Measurements from ENCODE around the gene FAM219A.
"Not testable (repeated sequence)": the region's sequence is repeated elsewhere in the genome, so short reads cannot be mapped to it uniquely, and the experiment has no call there.

The FAM219A gene

DNA sequence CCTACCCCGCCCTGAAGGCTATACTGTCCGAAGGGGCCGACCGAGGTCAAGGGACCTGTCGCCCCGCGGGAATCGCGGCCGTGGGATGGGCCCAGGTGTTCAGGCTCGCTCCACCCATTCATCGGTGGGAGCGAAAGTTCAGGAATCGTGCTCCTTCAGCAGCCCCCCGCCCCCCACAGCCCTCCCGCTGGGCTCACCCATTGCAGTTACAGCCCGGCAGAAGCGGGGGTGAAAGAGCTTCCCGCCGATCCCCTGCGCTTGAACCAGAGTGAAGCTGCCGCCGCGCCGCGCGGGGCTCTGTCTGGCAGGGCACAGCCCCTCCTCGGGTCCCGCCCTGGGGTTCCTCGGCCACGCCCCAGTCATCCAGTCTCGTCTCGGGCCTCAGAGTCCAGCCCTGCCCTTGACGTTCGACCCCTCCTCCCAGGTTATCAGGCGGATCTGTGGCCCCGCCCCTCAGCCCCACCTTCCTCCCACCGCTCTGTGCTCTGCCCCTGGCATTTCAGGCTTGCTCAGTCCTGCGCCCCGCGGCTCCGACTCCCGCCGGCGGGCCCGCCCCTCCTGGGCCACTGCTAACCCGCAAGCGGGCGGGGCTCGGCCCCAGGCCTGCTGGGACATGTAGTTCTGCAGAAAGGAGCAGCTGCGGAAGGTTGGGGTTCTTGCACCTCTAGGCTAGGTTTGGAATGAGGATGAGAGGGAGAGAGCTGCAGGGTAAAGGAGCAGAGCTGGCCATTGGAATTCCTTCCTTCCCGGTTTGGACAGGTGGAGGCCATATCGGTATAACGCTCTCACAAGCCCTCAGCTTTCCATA lies 81.6 kb downstream of the FAM219A start, which contains the start of gene MYORG:
MYORG (minus strand) TSS at position 303 of the 808 bp plus-strand sequence. CDS start 3,955 bp downstream, outside the sequence.
- DNase-seq (ENCODE audit: low read depth), result peak; percentile 64

DNA sequence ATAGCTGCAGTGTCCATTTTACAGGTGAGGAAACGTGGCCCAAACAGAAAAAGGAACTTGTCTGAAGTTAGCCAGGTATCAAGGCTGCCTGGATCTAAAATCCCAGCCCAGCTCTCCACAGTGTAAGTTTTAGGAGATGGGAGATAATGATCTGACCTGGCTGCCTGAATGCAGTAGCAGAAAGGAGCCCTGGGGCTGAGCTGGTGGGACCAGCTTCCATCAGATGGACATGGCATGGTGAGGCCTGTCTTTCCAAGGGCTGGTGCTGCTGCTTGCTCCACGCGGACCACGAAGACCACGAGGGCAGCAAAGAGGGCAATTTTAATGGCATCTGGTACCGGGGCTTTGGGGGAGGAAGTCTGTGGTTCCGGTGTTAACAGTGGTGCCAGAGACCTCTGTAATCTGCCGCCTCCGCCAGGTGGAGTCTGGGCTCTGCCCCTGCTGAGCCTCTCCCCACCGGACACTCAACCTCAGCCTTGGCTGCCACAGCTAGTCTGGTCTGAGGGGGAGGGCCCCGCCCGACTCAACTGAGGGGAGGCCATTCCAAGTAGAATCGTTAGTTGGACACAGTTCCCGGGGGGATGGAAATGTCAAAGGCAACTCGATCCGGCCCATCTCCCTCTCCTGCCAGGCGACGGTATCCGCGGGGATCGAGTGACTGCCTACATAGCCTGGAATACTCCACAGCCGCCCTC lies 82.3 kb downstream of the FAM219A start:
- no peak for DNase-seq (ENCODE audit: low read depth)

DNA sequence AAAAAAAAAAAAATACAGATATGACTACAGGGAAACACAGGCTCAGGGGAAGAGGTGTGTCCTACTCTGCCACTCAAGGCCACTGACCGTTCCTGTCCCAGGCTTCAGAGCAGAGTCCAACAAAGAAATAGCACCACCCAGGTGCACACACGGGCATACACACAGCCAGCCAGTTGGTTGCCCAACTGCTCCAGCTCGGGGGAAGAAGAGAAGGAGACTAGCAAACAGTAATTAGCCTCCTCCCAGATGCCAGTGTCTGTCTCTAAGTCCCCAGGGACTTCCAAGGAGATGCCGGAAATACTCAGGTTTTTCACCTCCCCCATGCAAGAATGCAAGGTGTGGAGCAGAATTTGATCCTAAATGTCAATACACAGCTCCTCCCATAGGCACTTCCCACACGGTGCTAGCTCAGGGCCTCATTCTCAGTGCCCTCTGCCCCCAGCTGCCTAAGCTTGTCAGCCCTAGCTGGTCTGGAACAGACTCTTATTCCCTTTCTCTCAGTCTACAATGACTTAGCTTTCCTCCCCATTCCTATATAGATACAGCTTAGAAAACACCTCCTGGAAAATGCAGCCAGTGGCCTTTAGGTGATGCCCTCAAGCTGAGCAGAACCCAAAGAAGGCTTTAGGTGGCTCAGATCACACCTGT lies 83.3 kb downstream of the FAM219A start:
- DNase-seq (ENCODE audit: low read depth), result no peak

DNA sequence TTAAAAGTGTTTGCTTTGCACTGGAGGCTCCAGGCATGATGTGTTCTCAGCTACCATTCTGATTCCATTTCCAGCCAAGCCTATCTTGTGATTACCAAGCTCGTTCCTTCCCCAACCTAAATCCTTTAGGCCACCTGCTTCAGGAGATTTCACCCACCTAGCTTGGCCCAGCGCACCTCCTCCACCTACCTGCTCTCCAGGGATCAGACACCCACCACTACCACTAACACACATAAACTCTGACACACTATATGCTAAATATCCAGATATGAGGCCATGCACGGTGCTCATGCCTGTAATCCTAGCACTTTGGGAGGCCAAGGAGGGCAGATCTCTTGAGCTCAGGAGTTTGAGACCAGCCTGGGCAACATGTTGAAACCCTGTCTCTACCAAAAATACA lies 84.0 kb downstream of the FAM219A start:
- no peak for DNase-seq (ENCODE audit: low read depth)

DNA sequence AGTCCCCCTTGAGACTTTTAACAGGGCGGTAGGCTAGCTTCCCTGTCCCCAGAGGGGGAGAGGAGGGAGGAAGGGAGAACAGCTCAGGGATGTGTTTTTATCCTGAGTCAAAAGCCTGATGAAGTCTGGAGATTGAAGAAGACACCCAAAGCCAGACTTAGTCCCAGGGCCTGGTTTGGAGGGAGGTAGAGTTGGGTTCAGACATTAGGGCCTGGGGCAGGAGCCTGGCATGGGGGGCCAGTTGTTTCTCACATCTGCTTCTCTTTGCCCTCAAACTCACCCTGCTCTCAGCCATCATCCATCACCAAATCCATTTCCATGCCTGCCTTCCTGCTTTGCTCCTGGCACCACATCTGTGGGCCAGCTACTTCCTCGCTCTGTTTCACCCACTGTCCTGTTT lies 84.6 kb downstream of the FAM219A start:
- no peak for DNase-seq (ENCODE audit: low read depth)

DNA sequence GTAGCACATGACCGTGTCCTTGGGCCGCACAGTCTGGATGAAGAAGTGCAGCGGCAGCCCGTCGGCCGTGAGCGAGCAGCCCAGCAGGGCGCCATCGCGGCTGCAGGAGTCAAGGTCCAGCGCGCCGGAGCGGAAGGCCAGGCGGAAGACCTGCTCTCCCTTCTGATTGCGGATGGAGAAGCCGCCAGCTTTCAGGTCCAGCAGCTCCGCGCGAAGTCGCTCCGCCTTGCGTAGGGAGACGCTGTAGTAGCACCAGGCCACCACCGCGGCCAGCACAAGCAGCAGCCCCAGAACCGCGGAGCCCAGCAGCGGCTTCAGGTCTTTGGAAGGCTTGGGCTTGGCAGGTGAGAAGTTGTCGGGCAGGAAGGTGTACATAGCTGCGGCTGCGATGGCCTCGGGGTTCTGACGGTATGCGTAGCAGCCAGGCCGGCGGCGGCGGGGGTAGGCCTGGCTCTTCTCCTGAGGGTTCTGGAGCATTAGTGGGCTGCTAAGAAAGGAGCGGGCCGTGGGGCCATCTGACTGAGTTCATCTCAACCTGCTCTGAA lies 85.8 kb downstream of the FAM219A start:
- DNase-seq (ENCODE audit: low read depth), result no peak

DNA sequence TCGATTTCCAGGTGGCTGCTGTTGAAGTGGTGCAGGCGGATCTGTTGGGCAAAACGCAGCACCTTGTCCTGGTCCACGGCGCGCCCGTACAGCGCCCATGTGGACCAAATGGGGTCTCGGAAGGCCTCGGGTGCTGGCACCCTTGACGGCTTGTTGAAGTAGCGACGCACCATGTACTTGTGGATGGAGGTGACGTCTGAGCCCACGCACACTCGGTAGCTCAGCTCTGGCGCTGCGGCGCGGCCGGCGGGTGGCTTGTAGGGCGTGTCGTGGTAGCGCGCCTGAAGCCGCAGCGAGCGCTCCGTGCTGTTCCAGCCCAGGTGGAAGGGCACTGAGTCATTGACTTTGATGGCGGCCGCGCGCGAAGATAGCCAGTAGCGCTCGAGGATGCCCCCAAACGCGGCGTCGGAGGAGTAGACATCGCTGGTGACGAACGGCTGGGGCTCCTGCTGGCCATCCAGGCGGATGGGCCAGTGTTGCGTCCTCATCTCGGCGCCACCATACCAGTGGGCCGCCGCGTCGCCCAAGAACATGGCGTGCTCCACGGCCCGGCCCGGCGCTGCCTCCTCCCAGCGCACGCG lies 86.4 kb downstream of the FAM219A start:
- DNase-seq (ENCODE audit: low read depth), result no peak

DNA sequence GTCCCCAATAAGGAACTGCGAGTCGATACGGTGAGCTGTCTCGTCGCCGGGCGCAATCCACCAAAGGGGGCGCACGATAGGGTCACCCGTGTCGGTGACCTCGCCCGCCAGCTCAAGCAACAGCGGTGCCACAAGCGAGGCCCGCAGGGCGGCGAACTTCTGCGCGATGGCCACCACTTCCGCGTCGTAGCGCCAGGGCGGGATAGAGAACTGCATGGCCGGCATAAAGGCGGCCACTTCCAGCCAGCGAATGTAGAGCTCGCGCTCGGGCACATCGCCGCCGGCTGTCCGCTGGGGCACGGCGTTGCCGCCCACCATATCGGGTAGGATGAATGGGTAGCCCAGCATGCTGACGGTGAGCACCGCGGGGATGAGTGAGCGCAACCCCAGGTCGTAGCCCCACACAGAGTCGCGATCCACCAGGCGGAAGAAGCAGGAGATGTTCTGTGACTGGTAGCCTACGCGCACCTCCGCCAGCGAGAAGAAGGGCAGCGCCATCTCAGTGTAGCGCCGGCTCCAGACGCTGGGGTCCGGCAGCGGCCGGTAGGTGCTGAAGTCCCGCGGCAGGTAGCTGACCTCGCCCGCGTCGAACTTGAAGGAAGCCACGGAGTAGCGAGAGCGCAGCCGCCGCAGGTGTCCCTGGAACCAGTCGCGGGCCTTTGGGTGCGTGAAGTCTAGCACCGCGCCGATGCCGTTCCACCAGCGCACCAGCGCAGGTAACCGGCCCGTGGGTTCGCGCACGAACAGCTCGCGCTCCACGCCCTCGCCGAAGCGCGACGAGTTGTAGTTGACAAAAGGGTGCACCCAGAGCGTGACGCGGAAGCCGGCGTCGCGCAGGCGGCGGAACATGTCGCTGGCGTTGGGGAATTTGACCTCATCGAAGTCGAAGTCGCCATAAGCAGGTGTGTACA lies 87.1 kb downstream of the FAM219A start:
- no peak for DNase-seq (ENCODE audit: low read depth)

DNA sequence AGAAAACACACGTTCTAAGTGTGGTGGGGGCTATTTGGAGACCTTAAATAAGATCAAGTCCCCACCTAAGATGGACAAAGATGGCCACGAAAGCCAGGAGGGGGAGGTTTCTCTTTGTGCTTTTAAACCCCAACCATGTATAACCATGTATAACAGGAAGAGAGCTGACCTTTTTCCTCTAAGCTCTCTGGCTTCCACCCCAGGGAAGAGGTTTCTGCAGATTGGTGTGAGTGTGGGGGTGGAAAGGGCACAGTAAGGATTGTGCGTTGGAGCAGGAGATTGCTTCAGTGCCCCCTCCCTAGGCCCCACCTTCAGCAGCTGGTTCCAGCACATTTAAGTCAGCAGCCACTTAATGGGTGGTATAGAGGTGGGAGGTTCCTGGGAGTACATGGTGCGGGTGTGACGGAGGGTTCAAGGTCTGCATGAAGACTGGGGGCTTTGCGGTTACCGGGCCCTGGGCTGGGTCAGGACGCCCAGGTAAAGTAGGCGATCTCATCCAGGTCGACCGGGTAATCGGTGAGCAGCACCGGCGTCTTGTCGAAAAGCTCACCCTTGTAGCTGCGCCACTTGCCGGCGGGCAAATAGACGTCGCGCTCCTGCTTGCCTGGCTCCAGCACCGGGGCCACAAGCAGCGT lies 87.9 kb downstream of the FAM219A start:
- DNase-seq (ENCODE audit: low read depth), result no peak

DNA sequence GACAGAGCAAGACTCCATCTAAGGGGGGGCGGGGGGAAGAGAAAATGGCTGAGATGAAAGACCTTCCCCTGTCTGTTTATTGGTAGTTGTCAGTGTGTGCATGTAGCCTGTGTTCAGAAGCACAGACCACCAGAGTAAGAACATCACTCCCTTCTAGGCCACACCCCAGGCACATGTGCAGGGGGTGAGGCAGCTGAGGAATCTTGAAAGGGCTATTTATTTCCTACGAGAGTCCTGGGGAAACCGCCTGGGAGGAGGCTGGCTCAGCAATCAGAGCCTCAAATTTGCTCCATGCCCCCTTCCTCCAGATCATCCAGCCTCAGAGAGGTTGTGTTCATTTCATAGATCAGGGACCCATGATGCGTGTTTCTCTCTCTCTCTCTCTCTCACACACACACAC lies 88.7 kb downstream of the FAM219A start:
- no peak for DNase-seq (ENCODE audit: low read depth)

DNA sequence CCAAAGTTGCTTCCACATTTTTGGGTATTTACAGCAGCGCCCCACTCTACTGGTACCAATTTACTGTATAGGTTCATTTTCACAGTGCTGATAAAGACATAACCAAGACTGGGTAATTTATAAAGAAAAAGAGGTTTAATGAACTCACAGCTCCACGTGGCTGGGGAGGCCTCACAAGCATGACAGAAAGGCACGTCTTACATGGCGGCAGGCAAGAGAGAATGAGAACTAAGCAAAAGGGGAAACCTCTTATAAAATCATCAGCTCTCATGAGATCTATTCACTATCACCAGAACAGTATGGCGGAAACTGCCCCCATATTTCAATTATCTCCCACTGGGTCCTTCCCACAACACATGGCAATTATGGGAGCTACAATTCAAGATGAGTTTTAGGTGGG lies 89.6 kb downstream of the FAM219A start:
- DNase-seq (ENCODE audit: low read depth), result not testable (repeated sequence)

DNA sequence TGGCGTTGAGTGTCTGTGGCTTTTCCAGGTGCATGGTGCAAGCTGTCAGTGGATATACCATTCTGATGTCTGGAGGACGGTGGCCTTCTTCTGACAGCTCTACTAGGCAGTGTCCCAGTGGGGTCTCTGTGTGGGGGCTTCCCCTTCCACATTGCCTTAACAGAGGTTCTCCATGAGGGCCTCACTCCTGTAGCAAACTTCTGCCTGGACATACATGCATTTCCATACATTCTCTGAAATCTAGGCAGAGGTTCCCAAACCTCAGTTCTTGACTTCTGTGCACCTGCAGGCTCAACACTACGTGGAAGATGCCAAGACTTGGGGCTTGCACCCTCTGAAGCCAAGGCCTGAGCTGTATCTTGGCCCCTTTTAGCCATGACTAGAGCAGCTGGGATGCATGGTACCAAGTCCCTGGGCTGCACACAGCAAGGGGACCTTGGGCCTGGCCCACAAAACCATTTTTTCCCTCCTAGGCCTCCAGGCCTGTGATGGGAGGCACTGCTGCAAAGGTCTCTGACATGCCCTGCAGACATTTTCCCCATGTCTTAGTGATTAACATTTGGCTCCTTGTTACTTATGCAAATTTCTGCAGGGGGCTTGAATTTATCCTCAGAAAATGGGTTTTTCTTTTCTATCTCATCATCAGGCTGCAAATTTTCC lies 90.5 kb downstream of the FAM219A start:
- DNase-seq (ENCODE audit: low read depth), result not testable (repeated sequence)

DNA sequence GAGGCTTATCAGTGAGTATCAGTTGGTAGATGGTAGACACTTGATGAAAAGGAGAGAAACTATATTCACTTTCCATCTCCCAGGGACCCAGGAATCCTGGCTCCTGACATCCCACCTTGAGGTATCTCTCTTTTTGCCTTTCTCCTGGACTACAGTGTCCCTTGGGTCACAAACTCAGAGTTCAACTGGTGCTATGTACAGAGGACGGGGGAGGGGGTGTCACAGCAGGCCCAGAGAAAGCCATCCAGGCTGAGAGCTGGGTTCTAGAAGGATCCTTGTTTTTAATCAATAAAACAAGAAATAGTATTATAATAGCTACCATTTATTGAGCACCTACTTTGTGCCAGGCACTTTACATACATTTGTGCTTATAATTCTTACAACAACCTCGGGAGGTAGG lies 92.0 kb downstream of the FAM219A start:
- no peak for DNase-seq (ENCODE audit: low read depth)

DNA sequence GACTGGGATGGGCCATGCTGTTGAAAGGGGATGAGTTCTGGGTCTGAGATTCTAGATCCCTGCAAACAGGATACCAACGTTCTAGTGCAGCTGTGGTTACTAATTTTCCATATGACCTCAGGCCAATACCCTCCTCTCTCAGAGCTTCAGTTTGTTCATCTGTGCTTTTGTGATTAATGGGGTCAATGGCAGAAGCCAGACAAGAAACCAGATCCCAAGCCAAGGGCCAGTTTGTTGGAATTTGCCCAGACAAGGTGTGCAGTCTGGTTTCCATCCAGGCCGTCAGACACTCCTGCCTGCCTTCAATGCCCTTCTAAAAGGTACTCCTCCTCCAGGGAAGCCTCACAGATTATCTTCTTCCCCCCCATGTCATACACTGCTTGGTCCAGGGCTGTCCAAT lies 93.1 kb downstream of the FAM219A start:
- no peak for DNase-seq (ENCODE audit: low read depth)

DNA sequence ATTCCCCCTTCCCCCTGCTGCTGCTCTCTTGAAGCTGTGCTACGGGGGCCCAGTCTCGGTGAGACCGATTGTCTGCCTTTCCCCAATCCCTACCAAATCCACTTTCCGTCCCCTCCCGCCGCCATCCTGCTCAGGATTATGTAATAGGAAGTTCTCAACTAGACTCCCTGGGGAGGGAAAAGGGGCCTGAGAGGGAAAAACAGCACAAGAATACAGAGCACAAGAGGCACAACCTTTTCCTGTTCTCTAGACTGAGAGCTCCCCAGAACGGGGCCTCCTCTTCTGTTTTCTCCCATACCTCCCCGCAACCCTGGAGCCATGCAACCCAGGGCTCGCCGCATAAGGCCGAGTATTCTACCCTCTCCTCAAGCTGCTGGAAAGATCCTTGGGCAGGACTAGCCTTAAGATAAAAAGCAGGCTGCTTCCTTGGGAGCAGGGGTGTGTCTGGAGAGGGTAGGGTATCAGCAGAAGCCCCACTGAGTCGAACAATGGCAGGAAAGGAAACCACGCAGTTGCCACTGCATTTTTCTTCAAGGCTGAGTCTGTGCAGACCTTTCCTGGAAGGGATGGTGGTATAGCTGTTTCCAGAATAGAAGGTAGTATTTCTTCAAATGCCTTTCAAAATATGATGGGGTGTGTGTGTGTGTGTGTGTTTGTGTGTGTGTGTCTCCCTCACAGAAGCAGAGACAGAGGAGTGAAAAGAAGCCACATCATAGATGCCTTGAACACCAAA lies 94.6 kb downstream of the FAM219A start:
- DNase-seq (ENCODE audit: low read depth), result no peak

DNA sequence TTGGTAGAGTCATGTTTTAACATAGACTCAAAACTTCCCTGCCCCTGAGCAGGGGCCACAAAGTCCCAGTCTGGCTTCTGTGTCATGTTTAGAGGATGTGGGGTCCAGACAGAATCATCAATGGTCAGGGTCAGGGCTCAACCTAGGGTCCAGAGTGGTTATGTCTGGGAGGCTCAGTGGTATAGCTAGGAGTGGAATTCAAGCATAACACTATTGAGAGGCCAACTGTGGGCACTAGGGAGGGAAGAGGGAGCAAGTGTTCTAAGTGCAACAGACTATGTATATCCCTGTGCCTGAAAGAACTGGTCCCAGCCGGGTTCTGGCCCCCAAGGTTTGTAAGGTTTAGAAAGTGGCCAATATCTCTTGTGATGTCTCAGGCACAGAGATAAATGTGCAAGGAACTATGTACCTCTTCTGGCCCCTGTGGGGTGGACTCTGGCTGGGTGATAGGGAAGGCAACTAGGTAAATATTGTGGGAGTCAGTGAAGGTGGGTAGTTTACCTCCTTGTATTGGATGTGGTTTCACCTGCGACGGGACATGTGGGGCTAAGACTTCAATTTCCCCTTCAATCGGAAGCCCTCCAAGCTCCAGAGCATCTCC lies 95.7 kb downstream of the FAM219A start:
- no peak for DNase-seq (ENCODE audit: low read depth)

DNA sequence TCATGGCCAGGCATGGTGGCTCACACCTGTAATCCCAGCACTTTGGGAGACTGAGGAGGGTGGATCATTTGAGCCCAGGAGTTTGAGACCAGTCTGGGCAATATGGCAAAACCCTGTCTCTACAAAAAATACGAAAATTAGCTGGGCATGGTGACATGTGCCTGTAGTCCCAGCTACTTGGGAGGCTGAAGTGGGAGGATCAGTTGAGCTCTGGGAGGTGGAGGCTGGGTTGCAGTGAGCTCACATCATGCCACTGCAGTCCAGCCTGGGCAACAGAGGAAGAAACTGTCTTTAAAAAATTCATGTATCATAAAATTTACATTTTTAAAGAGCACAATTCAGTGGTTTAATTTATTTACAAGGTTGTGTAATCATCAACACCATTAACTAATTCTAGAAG lies 105.4 kb downstream of the FAM219A start:
- DNase-seq (ENCODE audit: low read depth), result not testable (repeated sequence)

DNA sequence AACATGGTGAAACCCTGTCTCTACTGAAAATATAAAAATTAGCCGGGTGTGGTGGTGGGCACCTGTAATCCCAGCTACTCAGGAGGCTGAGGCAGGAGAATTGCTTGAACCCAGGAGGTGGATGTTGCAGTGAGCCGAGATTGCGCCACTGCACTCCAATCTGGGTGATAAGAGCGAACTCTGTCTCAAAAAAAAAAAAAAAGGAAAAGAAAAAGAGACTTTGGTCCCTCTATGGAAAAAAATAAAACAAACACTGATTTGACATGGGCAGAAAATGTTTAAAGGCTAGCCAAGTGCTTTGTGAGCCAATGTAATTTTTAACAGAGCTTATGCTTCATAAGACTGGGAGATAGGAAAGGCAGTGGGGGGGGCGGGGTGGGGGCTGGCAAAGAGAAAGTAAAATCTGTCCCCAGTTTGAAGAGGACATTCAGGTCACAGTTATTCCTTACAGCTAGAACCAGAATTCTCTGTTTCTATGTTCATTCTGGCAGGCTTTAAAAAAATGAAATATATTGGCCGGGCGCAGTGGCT lies 106.2 kb downstream of the FAM219A start:
- not testable (repeated sequence) for DNase-seq (ENCODE audit: low read depth)

DNA sequence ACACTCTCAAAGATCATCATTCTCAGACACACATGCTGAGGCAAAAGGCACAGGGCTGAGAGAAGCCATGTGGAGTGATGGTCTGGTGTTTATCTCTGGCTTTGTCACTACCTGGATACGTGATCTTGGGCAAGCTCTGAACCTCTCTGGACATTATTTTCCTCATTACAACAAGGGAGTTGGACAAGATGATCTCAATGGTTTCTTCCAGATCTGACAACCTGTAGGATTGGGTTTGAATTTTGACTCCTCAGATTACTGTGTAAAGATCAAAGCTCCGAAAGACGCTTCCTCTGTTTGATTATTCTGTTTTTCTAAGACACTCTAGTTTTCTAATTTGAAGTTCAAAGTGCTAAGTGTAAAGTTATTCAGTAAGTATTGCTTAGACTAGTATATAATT lies 109.0 kb downstream of the FAM219A start:
- DNase-seq (ENCODE audit: low read depth), result no peak

Measured in fibroblast of the conjunctiva (primary cell).